H9 (cell line): ENCODE results near the gene SQSTM1. TPM values are rescaled to one million over a fixed set of nuclear protein-coding genes. Genes with fewer than 3 reads are reported as not detected.

Source experiments
- DNase-seq: peaks from one replicate; pipeline ENCODE4 v3.0.0-alpha.2; 2017
- H2AFZ ChIP-seq: one replicate; pipeline ENCODE4 v1.6.1; 2013; ENCODE audit warnings: mild to moderate bottlenecking, low read length, control low read depth, moderate library complexity
- H2AK5ac ChIP-seq: 2 replicates; pipeline ENCODE4 v1.6.1; 2013; ENCODE audit warnings: low read length, control low read depth, mixed read lengths; ENCODE audit not compliant: insufficient read length
- H2BK120ac ChIP-seq: one replicate; pipeline ENCODE4 v1.6.1; 2013; ENCODE audit warnings: low read depth, mild to moderate bottlenecking, low read length, control low read depth, inconsistent platforms; ENCODE audit not compliant: poor library complexity, severe bottlenecking
- H2BK12ac ChIP-seq: 2 replicates; pipeline ENCODE4 v1.6.1; 2013; ENCODE audit warnings: low read length, control low read depth, mixed read lengths, low read depth; ENCODE audit not compliant: insufficient read length
- H2BK15ac ChIP-seq: 2 replicates; pipeline ENCODE4 v1.6.1; 2013; ENCODE audit warnings: low read depth, low read length, control low read depth
- H2BK20ac ChIP-seq: one replicate; pipeline ENCODE4 v1.6.1; 2013; ENCODE audit warnings: low read depth, mild to moderate bottlenecking, low read length, control low read depth, inconsistent platforms; ENCODE audit not compliant: poor library complexity, severe bottlenecking
- H2BK5ac ChIP-seq: 2 replicates; pipeline ENCODE4 v1.6.1; 2013; ENCODE audit warnings: low read length, control low read depth, mixed read lengths; ENCODE audit not compliant: insufficient read length
- H3K14ac ChIP-seq: 2 replicates; pipeline ENCODE4 v1.6.1; 2013; ENCODE audit warnings: low read length, control low read depth; ENCODE audit not compliant: insufficient read depth
- H3K18ac ChIP-seq: 2 replicates; pipeline ENCODE4 v1.6.1; 2013; ENCODE audit warnings: low read depth, mild to moderate bottlenecking, mixed read lengths, low read length, control low read depth; ENCODE audit not compliant: insufficient read length
- H3K23ac ChIP-seq: 2 replicates; pipeline ENCODE4 v1.6.1; 2013; ENCODE audit warnings: low read length, control low read depth, mixed read lengths, low read depth; ENCODE audit not compliant: insufficient read length
- H3K23me2 ChIP-seq: 2 replicates; pipeline ENCODE4 v1.6.1; 2013; ENCODE audit warnings: low read depth, mild to moderate bottlenecking, mixed read lengths, low read length, control low read depth; ENCODE audit not compliant: insufficient read length, poor library complexity, severe bottlenecking
- H3K27ac ChIP-seq: 2 replicates; pipeline ENCODE4 v1.5.1; 2013; ENCODE audit warnings: low read length, control low read depth, mixed read lengths, low read depth; ENCODE audit not compliant: insufficient read length
- H3K27me3 ChIP-seq: 2 replicates; pipeline ENCODE4 v1.6.1; 2013; ENCODE audit warnings: low read length, control low read depth, inconsistent platforms; ENCODE audit not compliant: insufficient read depth
- H3K4ac ChIP-seq: 2 replicates; pipeline ENCODE4 v1.6.1; 2013; ENCODE audit warnings: low read depth, mild to moderate bottlenecking, control low read depth, inconsistent platforms, low read length, moderate library complexity
- H3K4me1 ChIP-seq: 2 replicates; pipeline ENCODE4 v1.6.1; 2013; ENCODE audit warnings: low read length, control low read depth, inconsistent platforms; ENCODE audit not compliant: insufficient read depth
- H3K4me2 ChIP-seq: 2 replicates; pipeline ENCODE4 v1.6.1; 2013; ENCODE audit warnings: low read length, control low read depth, mixed read lengths; ENCODE audit not compliant: insufficient read length, insufficient read depth
- H3K56ac ChIP-seq: 2 replicates; pipeline ENCODE4 v1.6.1; 2013; ENCODE audit warnings: low read depth, mild to moderate bottlenecking, mixed read lengths, low read length, control low read depth; ENCODE audit not compliant: insufficient read length
- H3K79me1 ChIP-seq: 2 replicates; pipeline ENCODE4 v1.6.1; 2013; ENCODE audit warnings: low read depth, mild to moderate bottlenecking, moderate library complexity, low read length, control low read depth, inconsistent platforms; ENCODE audit not compliant: insufficient read depth, poor library complexity, severe bottlenecking
- H3K79me2 ChIP-seq: 2 replicates; pipeline ENCODE4 v1.6.1; 2013; ENCODE audit warnings: low read length, control low read depth, inconsistent platforms; ENCODE audit not compliant: insufficient read depth
- H3K9ac ChIP-seq: 2 replicates; pipeline ENCODE4 v1.6.1; 2013; ENCODE audit warnings: low read length, control low read depth, mixed read lengths; ENCODE audit not compliant: insufficient read length; ENCODE audit errors: extremely low read depth
- H3K9me3 ChIP-seq: one replicate; pipeline ENCODE4 v1.6.1; 2013; ENCODE audit warnings: low read depth, low read length, inconsistent platforms; ENCODE audit not compliant: control insufficient read depth
- H3T11ph ChIP-seq: one replicate; pipeline ENCODE4 v1.6.1; 2013; ENCODE audit warnings: mild to moderate bottlenecking, low read length, control low read depth, inconsistent platforms
- H4K20me1 ChIP-seq: one replicate; pipeline ENCODE4 v1.6.1; 2013; ENCODE audit not compliant: control insufficient read depth, insufficient read length, insufficient read depth
- H4K5ac ChIP-seq: 2 replicates; pipeline ENCODE4 v1.6.1; 2013; ENCODE audit warnings: low read depth, mild to moderate bottlenecking, mixed read lengths, low read length, control low read depth; ENCODE audit not compliant: insufficient read length
- H4K8ac ChIP-seq: replicated peaks from 2 replicates; pipeline ENCODE4 v1.6.1; 2013; ENCODE audit warnings: low read length, control low read depth, mixed read lengths, low read depth; ENCODE audit not compliant: insufficient read length
- H4K91ac ChIP-seq: 2 replicates; pipeline ENCODE4 v1.6.1; 2013; ENCODE audit warnings: low read depth, mild to moderate bottlenecking, moderate library complexity, mixed read lengths, low read length, control low read depth; ENCODE audit not compliant: insufficient read length
- H3K27ac Mint-ChIP-seq, 3 experiments: 2 replicates in 2 of 3; 3 replicates in 1 of 3; pipeline ENCODE4 v1.8.0; 2020 to 2021; ENCODE audit warnings: mixed read lengths in 3 of 3, mild to moderate bottlenecking in 1 of 3, moderate library complexity in 1 of 3
- H3K27me3 Mint-ChIP-seq: 2 replicates; pipeline ENCODE4 v1.8.0; 2021; ENCODE audit warnings: low read depth, mild to moderate bottlenecking, moderate library complexity, mixed read lengths
- H3K36me3 Mint-ChIP-seq, 3 experiments: 2 replicates in 2 of 3; 3 replicates in 1 of 3; pipeline ENCODE4 v1.8.0; 2020 to 2021; ENCODE audit warnings: low read depth in 3 of 3, mixed read lengths in 3 of 3; ENCODE audit not compliant: insufficient read depth in 1 of 3
- H3K4me1 Mint-ChIP-seq, 2 experiments: 2 replicates each; pipeline ENCODE4 v1.8.0; 2020; ENCODE audit warnings: mixed read lengths in 2 of 2
- H3K4me3 Mint-ChIP-seq, 2 experiments: 2 replicates in 1 of 2; 3 replicates in 1 of 2; pipeline ENCODE4 v1.8.0; 2020 to 2021; ENCODE audit warnings: mild to moderate bottlenecking in 2 of 2, mixed read lengths in 2 of 2, moderate library complexity in 1 of 2
- H3K9me3 Mint-ChIP-seq, 2 experiments: 2 replicates in 1 of 2; 3 replicates in 1 of 2; pipeline ENCODE4 v1.8.0; 2020; ENCODE audit warnings: mild to moderate bottlenecking in 2 of 2, mixed read lengths in 2 of 2, moderate library complexity in 1 of 2
- CTCF ChIP-seq: fragments of 200-600 bp; sonication (generic); conservative IDR thresholded peaks from 3 replicates; pipeline ENCODE4 v1.8.0; 2021; ENCODE audit warnings: antibody characterized with exemption, mild to moderate bottlenecking
- WGBS: extraction: QIAGEN DNeasy Blood & Tissue Kit; methylation state at CpG from one replicate; pipeline ENCODE4 v1.1.7; 2013; ENCODE audit warnings: missing lambda C conversion rate, low lambda C conversion rate, mixed read lengths; ENCODE audit not compliant: insufficient read length; ENCODE audit errors: extremely low coverage; 5-methylcytosine and 5-hydroxymethylcytosine counted together
- total RNA-seq: library from RNA; stranded (reverse); gene quantifications from 2 replicates; pipeline ENCODE4 v1.2.1, GENCODE V29; 2021

SQSTM1 gene
- total RNA-seq, 1 experiment from 2014 or later, result 144 TPM

- H2BK12ac ChIP-seq, result no peak within 1 kb of the TSS
- no peak within 1 kb of the TSS for H4K8ac ChIP-seq
- H3K79me1 ChIP-seq, result no peaks in the 10 kb centered on the region
- no peaks in the 10 kb centered on the region for H3K4me1 ChIP-seq
- no peak within 1 kb of the TSS for H3T11ph ChIP-seq
- no peak within 1 kb of the TSS for H2BK20ac ChIP-seq
- H3K9me3 Mint-ChIP-seq, result peaks cover 3% of the 10 kb centered on the region in 2 experiments
- peaks cover 17 to 18% of the 10 kb centered on the region in 2 experiments for H3K4me1 Mint-ChIP-seq
- no peak within 1 kb of the TSS for H4K91ac ChIP-seq
- no peak within 1 kb of the TSS for H3K4ac ChIP-seq
- H3K27me3 Mint-ChIP-seq, result peaks cover 7% of the 10 kb centered on the region
- no peak for TF ChIP-seq CTCF
- H3K27ac Mint-ChIP-seq, result peak within 1 kb of the TSS; percentile 34 to 77 (median 55); a peak in 2 of 7 replicates
- no peaks in the 10 kb centered on the region for H3K9me3 ChIP-seq
- peaks cover 8 to 19% (median 16%) of the 10 kb centered on the region in 3 experiments; a peak in 6 of 7 replicates for H3K36me3 Mint-ChIP-seq
- H4K5ac ChIP-seq, result no peak within 1 kb of the TSS
- H3K27me3 ChIP-seq, result no peaks in the 10 kb centered on the region
- H3K18ac ChIP-seq, result no peak within 1 kb of the TSS
- H2AK5ac ChIP-seq, result no peak within 1 kb of the TSS
- no peak within 1 kb of the TSS for H3K56ac ChIP-seq
- H3K4me3 Mint-ChIP-seq, result peak within 1 kb of the TSS; percentile 77 to 83
- WGBS, result no CpG with 5 or more reads among the region's 19 CpGs
- no peak within 1 kb of the TSS for H3K9ac ChIP-seq
- H2BK5ac ChIP-seq, result no peak within 1 kb of the TSS
- no peak within 1 kb of the TSS for H2BK120ac ChIP-seq
- DNase-seq, result peak; percentile 27
- H3K23me2 ChIP-seq, result peaks cover 3% of the 10 kb centered on the region
- no peak within 1 kb of the TSS for H2BK15ac ChIP-seq
- peak within 1 kb of the TSS; percentile 48 for H3K4me2 ChIP-seq
- no peak within 1 kb of the TSS for H3K27ac ChIP-seq
- H3K79me2 ChIP-seq, result no peaks in the 10 kb centered on the region
- H4K20me1 ChIP-seq, result no peaks in the 10 kb centered on the region
- no peak within 1 kb of the TSS for H3K14ac ChIP-seq
- no peak within 1 kb of the TSS for H2AFZ ChIP-seq
- no peak within 1 kb of the TSS for H3K23ac ChIP-seq
These were observed 27.1 kb upstream of the SQSTM1 start, which contains the start of gene LTC4S for GRCh38 chr5:179793468-179794139. TSS of gene LTC4S (plus strand) at chr5:179793986. CDS start at chr5:179794081, 95 bp downstream.
